Measurements from ENCODE around the gene TMEM117. TPM values are rescaled to one million over a fixed set of nuclear protein-coding genes. Genes with fewer than 3 reads are reported as not detected.

Gene TMEM117
- total and polyA plus RNA-seq, 7 donors: 1.9 to 4.7 (median 3.9) TPM

- DNase-seq (no peak), ATAC-seq (no peak)
- Histone ChIP-seq H3K27ac (no peak overlapping the region), H3K4me3 (no peak overlapping the region), H3K4me1 (no peaks in the 10 kb centered on the region), H3K36me3 (ENCODE audit: insufficient read depth in 1 of 2, low read depth in 1 of 2) (no peaks in the 10 kb centered on the region), H3K27me3 (ENCODE audit: insufficient read depth in 3 of 3, low read length in 2 of 3) (no peaks in the 10 kb centered on the region), H3K9me3 (no peaks in the 10 kb centered on the region)
- intact Hi-C loops (cut with DNase I): no loop called here
- 65 to 79% (median 69%) methylated on average over 2 of the region's 2 CpGs for WGBS, 3 donors
- TF ChIP-seq CTCF (IDR thresholded peaks at IDR 0.05): no peak
These were observed 264.4 kb downstream of the TMEM117 start for GRCh38 chr12:44100264-44100663.

GRCh38 chr12:44101475-44101874 lies 265.6 kb downstream of the TMEM117 start:
- TF ChIP-seq CTCF (IDR thresholded peaks at IDR 0.05): no peak
- Histone ChIP-seq H3K27me3 (ENCODE audit: insufficient read depth in 3 of 3, low read length in 2 of 3) (no peaks in the 10 kb centered on the region), H3K4me1 (no peaks in the 10 kb centered on the region), H3K9me3 (no peaks in the 10 kb centered on the region), H3K4me3 (no peak overlapping the region), H3K27ac (no peak overlapping the region), H3K36me3 (ENCODE audit: insufficient read depth in 1 of 2, low read depth in 1 of 2) (no peaks in the 10 kb centered on the region)
- intact Hi-C loops (cut with DNase I): no loop called here
- DNase-seq (no peak), ATAC-seq (no peak)
- whole genome bisulfite sequencing, 3 donors: 63 to 73% (median 67%) methylated on average over 4 of the region's 4 CpGs

- H3K27ac ChIP-seq: no peak overlapping the region
- WGBS, 3 donors: 97 to 99% (median 97%) methylated on average over 2 of the region's 2 CpGs
- H3K27me3 ChIP-seq (ENCODE audit: insufficient read depth in 3 of 3, low read length in 2 of 3): no peaks in the 10 kb centered on the region
- no peak overlapping the region for H3K4me3 ChIP-seq
- no peak for DNase-seq
- no peak for TF ChIP-seq CTCF (IDR thresholded peaks at IDR 0.05)
- intact Hi-C loops (cut with DNase I): no loop called here
- peaks cover 0 to 3% of the 10 kb centered on the region in 2 donors for H3K36me3 ChIP-seq (ENCODE audit: insufficient read depth in 1 of 2, low read depth in 1 of 2)
- ATAC-seq: no peak
- no peaks in the 10 kb centered on the region for H3K9me3 ChIP-seq
- no peaks in the 10 kb centered on the region for H3K4me1 ChIP-seq
These were observed 279.0 kb downstream of the TMEM117 start for GRCh38 chr12:44114906-44115305.

DNA sequence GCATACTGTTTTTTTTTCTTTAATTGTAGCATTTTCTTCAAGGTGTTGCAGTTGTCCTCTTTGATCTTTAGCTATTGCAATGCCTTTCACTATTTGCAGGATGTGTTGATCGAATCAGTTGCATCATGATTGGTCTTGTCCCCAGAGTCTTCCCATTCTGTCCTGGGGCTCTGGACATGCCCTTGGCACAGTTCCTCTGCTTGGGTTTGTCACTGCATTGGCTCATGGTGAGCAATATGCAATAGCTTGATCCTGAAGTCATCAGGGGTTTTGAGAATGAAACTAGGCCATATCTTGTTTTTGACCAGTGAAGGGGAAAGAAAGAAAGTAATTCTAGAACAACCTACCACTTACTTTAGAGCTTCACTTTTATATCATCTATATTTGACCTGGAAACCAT lies 281.5 kb downstream of the TMEM117 start:
- intact Hi-C loops (cut with DNase I): no loop called here
- H3K9me3 ChIP-seq: no peaks in the 10 kb centered on the region

More for the DNA sequence above, 281.5 kb downstream of the TMEM117 start:
- no peak for DNase-seq
- H3K4me1 ChIP-seq: no peaks in the 10 kb centered on the region
- no peak for TF ChIP-seq CTCF (IDR thresholded peaks at IDR 0.05)
- H3K27me3 ChIP-seq (ENCODE audit: insufficient read depth in 3 of 3, low read length in 2 of 3): no peaks in the 10 kb centered on the region
- no peak overlapping the region for H3K4me3 ChIP-seq
- peaks cover 0 to 3% of the 10 kb centered on the region in 2 donors for H3K36me3 ChIP-seq (ENCODE audit: insufficient read depth in 1 of 2, low read depth in 1 of 2)
- H3K27ac ChIP-seq: no peak overlapping the region
- no peak for ATAC-seq
- WGBS, 3 donors: 88 to 97% (median 92%) methylated on average over 1 of the region's 1 CpG

Data from psoas muscle (tissue), 8 donors.